ENCODE results near the gene ADGRG6. TPM values are rescaled to one million over a fixed set of nuclear protein-coding genes. Genes with fewer than 3 reads are reported as not detected.

Gene ADGRG6
- total RNA-seq, 1 donor from 2014 or later: not detected

DNA sequence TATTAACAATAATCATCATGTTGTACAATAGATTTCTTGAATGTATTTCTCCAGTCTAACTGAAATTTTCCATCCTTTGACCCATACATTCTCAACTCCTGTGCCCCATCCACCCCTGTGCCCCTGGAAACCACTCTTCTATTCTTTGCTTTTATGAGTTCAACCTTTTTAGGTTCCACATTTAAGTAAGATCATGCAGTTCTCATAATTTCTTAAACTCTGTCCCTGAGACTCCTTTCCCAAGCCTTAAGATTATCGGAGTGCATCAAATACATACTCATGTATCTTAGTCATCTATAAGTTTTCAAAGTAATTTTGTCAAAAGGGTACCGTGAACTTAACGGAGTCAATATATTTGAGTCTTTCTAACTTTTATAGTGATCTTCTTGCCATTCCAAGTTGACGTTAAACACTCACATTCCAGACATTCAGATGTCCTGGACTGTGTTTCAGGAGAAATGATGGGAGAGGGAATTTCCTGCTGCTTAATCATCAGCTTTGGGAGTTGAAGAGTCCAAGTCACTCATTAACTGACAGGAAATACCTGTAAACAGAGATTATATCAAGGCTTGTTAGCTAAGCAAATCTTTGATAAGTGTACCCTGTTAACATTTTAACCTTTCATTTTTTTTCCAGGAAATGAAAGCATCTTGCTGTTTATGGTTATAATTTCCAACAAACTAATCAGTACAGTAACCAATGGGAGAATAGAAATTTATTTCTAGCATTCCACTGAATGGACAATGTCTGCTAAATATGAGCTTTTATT lies 73.3 kb downstream of the ADGRG6 start:
- intact Hi-C loops (cut with micrococcal nuclease): no loop called here

DNA sequence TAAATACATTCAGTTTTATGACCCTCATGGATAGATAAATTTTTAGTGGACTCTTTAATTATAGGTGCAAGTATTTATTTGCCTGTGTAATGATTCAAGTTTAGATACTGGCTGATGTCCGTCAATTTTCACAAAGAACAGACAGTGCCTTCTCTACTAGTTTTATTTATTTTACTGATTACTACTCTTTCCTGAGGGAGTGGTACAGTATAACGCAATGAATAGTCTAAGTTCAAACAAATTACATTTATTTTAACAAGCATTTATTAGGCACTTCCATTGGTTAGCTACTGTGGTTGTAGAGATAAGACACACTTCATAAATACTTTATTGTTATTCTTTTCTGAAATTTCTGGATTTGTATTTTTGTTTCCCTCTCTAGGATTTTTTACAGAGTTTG lies 74.3 kb downstream of the ADGRG6 start:
- intact Hi-C loops (cut with micrococcal nuclease): no loop called here

DNA sequence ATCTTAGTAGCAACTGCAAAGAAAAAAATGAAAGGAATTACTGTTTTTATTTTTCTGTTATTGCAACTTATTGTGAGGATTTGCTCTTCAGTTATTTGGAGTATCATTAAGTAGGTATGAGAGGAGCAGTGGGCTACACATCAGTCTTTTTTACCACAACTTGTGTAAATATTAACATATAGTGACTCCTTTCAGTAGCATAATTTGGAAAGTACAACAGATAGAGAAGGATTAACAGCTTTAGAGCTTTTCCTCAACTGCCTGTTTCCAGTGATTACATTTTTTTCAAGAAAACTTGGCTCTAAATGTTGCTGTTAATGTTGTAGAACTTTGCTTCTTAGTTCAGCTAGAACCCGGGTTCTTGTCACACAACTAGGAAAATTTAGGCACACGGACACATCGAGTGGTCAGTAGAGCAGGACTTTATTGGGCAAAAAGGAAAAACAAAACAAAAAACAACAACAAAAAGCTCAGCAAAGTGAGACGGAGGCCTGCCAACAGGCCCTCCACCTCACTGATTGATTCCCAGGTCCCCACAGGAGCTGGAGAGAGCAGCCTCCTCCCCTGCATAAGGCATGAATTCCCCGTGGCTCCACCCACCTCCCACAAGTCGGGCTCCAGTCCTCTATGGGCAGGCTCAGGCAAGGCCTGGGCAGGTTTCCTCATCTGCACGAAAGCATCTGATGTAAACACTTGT lies 75.1 kb downstream of the ADGRG6 start:
- intact Hi-C loops (cut with micrococcal nuclease): no loop called here

DNA sequence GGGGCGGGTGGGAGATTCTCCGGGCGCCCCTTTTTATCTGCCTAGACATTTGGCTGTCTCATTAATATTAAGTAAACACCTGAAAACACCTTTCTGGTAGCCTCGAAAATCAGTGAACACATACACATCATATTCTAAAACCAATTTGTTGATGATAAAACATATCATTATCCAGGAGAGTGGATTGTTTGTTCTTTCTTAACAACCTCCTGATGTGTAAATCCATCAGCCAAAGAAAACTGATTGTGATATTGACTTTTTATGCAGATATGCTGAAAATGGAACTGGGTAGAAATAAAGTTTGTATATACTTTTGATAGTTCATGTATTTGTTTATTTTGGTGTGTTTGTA lies 75.7 kb downstream of the ADGRG6 start:
- intact Hi-C loops (cut with micrococcal nuclease): no loop called here

DNA sequence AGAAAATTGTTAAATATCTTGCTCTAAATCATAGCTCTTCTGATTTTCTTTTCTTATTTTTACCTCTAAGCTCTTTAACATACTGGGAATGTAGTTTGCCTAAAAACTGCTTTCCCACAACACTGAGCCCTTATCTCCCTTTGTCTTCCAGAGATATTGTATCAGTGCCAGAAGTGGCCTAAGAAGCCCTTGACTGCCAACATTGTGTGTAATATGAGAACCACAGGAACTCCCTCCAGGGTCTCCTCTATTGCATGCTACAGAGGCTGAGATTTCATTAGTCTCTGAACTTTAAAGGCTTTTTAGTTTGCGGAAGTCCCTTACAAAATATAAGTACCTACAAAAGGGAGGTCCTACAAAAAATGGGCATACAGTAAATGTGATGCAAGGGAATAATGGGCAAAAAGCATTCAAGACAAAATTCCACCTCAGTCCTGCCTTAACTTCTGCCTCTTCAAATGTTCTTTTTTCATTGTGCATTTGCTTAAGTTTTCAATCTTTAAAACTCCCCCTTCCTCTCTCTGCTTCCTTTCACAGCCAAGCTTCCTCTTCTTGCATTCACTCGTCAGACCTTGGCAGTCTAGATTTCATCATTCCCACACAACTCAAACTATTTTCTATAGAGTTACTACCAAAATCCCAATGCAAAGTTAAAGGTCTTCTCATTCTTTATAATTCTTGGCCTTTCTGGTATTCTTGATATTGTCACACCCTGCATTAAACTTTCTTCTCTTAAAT lies 76.5 kb downstream of the ADGRG6 start:
- intact Hi-C loops (cut with micrococcal nuclease): no loop called here

DNA sequence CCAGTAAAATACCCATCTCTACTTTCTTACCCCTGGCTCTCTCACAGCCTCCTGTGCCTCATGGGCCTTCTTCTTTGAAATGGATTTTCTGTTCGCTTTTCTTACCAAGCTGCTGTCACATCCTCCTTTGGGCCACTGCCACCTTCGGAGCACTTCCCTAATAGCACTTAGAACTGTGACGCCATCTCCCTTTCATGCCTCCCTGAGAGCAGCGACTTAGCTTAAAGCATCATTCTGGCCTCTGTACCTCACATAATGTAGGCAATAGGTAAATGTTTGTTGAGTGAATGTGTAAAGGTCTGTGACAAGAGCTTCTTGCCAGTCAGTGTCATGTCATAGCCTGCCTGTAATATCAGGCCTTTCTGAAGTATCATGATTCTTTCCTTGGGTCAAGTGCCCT lies 78.8 kb downstream of the ADGRG6 start:
- intact Hi-C loops (cut with micrococcal nuclease): no loop called here

DNA sequence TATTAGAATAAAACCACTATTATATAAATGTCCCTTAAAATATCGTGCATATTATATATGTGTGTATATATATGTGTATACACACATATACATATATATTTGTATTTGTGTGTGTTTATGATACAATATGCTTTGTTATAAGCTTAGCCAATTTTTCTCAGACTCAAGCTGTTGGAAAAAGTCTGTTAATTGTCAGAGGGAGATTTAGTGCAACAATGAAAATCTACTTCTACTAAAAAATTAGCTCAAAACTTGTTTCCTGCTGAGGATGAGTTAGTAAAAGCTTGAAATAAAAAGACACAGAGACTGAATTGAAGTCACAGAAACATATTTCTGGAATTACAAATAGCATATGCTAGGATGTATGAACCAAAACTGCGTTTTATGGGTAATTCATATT lies 79.4 kb downstream of the ADGRG6 start:
- intact Hi-C loops (cut with micrococcal nuclease): no loop called here

DNA sequence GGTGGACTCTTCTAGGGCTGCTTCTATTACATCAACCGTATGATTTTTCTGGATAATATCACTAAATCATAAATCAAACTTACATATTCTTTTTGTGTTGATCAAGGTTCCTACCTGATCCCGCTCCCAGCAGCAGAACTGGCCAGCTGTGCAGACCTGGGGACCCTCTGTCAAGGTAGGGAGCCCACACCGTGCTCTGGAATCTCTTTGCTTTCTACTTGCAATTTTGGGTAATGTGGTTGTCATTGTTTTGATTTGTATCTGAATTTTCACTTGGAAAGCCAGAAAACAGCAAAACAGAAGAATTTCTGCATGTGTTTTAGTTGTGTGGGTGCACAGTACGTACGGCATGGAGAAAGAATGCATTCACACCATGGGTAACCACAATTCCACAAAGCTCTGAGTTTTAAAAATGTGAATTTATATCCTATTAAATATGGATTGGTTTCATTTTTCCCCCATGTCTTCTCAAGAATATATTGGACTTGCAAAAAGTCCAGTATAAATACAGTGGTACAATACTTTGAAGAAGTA lies 80.1 kb downstream of the ADGRG6 start:
- intact Hi-C loops (cut with micrococcal nuclease): no loop called here

DNA sequence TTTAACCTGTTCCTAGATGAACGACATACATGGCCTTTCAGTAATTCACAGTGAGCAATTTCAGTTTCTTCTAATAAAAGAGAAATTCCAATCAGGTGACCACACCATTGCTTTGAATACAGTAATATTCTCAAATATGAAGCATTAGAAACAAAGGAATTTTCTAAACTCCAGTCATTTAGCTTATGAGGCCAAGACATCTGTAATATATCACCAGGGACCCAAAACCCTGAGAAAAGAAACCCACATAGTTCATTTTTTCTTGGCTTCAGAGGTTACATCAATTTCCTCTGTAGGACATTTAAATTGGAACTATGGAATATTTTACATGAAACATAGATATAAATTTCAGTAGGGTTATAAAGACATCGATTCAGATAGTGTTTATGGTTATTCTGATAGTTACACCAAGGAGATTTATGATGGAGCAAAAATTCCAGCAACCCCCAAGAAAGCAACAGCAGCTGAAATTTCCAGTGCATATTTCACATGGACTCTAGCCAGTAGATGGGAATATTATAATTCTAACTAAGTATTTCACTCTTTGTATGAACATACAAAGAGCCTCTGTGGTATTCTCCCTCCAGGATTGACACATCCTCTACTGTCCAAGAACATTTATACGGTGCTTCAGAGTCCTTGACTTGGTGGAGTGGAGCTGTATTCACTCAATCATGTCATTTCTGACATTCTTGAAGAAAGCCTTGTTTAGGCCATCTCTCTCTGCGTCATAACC lies 82.9 kb downstream of the ADGRG6 start:
- intact Hi-C loops (cut with micrococcal nuclease): no loop called here

DNA sequence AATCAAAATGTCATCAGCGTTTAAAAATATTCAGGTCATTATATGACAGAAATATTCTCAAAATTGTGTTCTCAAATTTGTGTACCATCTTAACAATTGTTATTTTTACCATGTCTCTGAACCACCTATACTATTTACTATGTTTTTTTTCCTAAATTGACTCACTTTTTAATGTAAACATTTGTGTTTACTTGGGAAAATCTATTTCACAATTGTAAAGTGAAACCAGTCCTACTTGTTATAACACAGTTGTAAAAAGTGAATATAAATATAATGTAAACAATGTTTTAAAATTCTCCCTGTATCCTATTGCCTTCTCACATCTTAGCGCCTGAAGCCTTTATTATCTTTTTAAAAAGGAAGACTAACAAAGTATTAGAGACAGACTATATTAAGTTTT lies 83.5 kb downstream of the ADGRG6 start:
- intact Hi-C loops (cut with micrococcal nuclease): no loop called here

DNA sequence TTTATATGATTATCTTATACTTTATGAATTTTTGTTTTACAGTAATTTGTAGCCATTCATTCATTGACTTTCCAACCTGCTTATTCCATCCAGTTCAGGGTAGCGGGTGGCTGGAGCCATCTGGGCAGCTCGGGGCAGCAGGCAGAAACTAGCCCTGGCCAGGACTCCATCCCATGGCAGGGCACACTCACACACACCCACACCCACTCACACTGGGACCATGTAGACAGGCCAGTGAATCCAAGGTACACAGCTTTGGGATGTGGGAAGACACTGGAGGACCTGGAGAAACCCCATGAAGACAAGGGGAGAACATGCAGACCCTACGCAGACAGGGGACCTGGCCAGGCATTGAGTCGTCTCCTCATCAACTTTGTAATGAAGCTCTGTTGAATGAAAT lies 84.8 kb downstream of the ADGRG6 start:
- intact Hi-C loops (cut with micrococcal nuclease): no loop called here

DNA sequence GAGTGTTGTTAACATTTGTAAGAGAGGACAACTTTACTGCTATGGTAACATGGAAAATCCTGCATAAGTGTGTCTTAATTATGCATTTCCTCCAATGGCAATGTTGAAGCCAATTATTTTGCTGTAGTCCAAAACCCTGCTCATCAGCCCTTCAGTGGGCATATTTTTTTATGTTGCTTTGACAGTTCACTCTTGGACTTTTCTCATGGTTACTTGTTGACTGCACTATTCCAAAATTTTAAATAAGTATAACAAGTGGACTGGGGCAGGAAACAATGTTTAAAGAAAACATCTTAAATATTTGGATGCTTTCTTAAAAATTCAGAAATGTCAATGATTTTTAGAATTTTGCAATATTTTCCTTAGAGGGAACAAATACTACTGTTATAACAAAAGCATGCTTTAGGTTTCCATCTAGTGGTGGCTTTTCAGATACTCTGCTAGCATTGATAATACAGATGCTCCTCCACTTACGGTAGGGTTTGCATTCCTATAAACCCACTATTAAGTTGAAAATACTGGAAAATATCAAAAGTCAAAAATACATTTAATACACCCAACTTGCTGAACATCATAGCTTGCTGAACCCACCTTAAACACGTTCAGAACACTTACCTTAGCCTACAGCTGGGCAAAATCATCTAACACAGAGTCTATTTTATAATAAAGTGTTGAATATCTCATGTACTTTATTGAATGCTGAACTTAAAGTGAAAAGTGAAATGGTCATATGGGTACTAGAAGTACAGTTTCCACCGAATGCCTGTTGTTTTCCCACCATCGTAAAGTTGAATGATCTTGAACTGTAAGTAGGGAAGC lies 86.4 kb downstream of the ADGRG6 start:
- intact Hi-C loops (cut with micrococcal nuclease): loop anchor here (1.0 kb wide), 1 partner anchor 232 kb away; no protein-coding TSS in a partner anchor

DNA sequence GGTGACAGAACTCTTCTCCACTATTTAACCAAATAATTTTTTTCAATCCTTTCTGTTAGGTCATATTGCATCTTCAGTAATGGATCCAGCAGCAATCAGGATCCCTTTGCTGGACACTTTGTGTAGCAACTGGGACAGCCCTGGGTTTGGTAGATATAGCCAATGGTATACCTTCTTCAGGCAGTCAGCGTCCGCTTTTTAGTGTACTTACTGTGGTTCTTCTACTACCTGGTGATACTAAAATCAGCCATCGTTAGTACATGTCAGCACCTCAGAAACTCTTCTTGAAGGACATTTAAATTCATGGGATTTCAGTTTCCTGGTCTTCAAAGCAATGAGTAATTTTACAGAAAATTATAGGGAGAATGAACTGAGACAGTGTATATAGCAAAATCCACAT lies 93.5 kb downstream of the ADGRG6 start:
- intact Hi-C loops (cut with micrococcal nuclease): loop anchor here (1.0 to 10.0 kb wide), 6 partner anchors 14 to 1810 kb away; partner anchors contain the start of genes NMBR and VTA1

DNA sequence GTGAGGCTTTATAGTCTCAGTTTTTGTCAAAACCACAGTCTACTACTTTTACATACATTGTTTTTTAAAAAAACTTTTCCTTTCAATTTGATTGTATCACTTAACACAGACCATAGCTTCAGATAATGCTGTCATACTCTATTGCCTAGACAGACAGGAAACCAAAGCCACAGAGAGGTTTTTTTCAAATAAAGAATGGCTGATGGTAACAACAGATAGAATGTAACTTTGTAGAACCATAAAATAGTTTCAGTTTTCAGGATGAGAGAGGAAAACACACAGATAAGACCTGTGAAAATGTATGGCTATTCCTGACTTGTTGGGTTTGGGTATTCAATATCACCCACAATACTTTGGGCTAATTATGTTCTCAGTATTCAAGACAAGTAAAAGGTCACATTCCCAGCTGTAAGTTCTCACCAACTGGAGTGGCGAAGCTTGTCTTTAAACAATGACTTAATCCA lies 94.0 kb downstream of the ADGRG6 start:
- intact Hi-C loops (cut with micrococcal nuclease): loop anchor here (1.0 to 10.0 kb wide), 6 partner anchors 13 to 1811 kb away; partner anchors contain the start of genes NMBR and VTA1

DNA sequence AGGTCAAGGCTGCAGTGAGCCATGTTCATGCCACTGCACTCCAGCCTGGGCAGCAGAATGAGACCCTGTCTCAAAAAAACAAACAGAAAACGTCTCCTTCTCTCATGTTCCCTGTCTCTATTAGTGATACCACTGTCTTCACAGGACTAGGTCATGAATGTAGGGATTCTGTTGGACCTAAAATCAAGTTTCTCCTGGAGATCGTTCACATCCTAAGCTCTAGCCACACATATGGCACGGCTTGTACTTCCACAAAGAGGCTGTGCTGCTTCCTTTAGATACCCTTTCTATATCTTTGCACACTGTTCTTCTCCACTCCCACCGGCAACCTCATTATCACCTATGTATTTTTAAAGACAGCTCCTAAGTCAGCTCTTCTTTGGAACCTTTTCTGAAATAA lies 96.5 kb downstream of the ADGRG6 start:
- intact Hi-C loops (cut with micrococcal nuclease): loop anchor here (5.0 to 10.0 kb wide), 2 partner anchors 81 to 1814 kb away; no protein-coding TSS in a partner anchor

DNA sequence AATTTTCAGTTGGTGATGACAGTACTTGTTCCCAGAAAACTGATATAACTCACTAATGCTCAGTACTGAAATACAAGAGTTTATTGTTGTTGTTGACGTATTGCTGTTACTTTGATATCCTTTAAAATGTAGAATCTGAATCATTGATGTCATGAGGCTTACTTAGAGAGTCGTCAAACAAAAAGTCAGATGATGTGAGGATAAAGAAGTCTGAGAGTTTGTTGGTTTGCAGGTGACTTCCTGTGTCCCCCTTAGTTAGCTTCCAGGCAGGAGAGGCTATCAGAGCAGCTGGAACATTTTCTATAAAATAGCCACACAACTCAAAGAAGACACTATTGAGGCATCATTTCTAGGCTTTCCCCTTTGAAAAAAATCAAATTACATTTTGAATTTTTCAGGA lies 97.9 kb downstream of the ADGRG6 start:
- intact Hi-C loops (cut with micrococcal nuclease): loop anchor here (5.0 to 10.0 kb wide), 2 partner anchors 82 to 1815 kb away; no protein-coding TSS in a partner anchor

DNA sequence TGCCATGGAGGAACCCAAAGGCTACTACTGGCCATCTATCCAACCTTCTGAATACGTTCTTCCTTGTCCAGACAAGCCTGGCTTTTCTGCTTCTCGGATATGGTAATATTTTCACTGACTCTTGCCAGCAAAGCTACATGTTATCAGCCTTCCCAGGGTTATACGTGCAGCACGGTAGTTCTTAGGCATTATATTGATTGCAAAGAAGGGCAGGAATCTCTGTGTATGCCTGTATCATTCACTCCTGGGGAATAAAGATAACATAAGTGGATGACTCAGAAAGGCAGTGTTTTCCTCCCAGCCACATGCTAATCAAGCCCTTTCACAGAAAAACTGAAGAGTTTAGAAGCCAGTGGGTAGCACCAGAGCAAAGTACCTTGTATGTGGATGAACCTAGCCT lies 98.7 kb downstream of the ADGRG6 start:
- intact Hi-C loops (cut with micrococcal nuclease): no loop called here

DNA sequence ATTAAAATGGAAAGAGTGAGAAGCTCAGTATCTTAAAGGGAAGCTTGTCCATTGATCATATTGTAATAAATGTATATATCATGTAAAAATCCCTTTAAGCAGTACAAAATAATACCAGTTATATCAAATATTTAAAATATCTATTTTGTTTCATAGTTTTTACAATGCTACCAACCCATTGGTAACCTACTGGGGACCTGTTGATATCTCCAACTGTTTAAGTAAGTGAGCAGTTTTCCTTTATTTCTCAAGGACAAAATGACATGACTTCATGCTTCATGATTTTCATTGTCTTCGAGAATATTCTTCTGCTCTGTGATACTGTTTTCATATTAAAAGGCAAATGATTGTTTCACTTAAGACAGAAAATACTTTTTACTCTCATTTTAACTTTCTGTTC lies 100.0 kb downstream of the ADGRG6 start:
- intact Hi-C loops (cut with micrococcal nuclease): no loop called here

DNA sequence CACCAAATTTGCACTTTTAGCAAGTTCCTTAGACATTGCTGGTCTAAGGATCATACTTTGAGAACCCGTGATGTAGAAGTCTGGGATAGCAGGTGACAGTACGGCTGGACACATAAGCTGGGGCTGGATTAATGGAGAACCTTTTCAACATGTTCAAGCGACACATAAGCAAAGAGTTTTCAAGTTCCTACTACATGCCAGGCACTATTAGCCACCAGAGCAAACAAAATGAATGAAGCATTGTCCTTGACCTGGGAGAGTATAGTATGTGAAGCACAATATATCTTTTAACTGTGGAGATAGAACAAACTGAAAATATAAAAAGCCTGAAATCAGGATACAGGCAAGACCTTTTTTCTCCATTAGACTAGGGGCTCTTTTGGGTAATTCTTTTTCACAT lies 102.9 kb downstream of the ADGRG6 start:
- intact Hi-C loops (cut with micrococcal nuclease): no loop called here

DNA sequence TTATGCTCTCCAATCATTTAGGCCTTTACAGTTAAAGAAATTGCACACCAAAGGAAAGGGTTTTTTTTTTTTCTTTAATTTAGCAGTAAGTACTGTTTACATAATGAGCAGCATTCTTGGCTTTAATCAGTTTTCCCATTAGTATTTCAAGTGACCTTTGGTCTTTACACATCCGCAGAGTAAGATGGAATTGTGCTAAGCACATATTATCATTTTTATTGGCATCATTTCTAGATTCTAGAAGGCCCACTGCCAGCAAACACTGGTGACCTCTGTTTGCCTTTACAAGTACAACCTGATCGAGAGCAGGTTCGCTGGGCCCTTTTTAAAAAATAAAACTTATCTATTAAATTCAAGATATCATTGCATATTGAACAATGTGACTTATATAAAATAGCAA lies 104.3 kb downstream of the ADGRG6 start:
- intact Hi-C loops (cut with micrococcal nuclease): no loop called here

Data from T-helper 2 cell treated with Interferon-gamma antibody and Interleukin-4, amounts not matched to agents 100 ng/mL and 5 ng/mL, for 36 hours (primary cell).